Retina (tissue), 1 donor: Measurements from ENCODE around the gene RGS2.

ENCODE experiments used
- DNase-seq: peaks from one replicate; pipeline ENCODE4 v3.0.0-alpha.2; 2016

RGS2 gene, protein sequence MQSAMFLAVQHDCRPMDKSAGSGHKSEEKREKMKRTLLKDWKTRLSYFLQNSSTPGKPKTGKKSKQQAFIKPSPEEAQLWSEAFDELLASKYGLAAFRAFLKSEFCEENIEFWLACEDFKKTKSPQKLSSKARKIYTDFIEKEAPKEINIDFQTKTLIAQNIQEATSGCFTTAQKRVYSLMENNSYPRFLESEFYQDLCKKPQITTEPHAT

DNA sequence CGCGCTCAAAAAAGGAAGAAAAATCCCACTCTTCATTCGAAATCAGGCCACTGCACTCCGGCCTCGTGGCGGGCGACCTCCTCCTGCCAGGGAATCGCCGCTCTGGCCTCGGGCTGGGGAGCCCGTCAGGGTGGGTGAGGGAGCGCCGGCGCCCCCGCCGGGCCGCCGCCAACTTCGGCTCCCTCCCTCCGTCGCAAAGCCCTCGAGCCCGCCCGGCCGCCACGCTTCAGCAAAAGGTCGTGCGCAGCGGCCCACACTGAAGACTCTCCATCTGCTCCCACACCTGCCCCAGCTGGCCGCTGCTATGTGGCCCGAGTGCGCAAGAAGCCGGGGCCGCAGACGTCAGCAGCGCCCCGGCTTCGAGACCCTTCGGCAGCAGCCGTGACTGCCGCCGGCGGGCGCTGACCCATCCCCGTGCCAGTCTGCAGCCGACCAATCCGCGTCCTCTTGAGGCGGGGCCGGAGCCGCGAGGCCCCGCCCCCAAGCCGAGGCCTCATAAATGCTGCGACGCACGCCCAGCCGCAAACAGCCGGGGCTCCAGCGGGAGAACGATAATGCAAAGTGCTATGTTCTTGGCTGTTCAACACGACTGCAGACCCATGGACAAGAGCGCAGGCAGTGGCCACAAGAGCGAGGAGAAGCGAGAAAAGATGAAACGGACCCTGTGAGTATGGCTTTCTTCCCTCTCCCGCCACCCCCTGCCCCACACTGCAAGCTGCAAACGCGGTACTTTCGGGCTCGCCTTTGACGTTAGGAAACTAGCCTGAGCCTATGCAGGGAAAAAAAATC is at the start of gene RGS2:
Gene RGS2, plus strand, starts transcription at position 522 of the 789 bp plus-strand sequence. Its CDS starts 33 bp downstream, at position 555.
- DNase-seq = peak; percentile 98

DNA sequence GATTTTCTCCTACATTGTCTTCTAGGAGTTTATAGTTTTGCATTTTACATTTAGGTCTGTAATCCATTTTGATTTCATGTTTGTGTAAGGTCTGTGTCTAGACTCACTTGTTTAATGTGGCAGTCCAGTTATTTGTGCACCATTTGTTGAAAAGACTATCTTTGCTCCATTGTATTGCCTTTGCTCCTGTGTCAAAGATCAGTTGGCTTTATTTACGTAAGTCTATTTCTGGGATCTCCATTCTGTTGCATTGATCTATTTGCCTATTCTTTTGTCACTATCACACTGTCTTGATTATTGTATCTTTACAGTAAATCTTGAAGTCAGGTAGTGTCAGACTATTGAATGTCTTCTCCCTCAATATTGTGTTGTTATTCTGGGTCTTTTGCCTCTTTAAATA is 49.7 kb upstream of the RGS2 start:
- no peak for DNase-seq

DNA sequence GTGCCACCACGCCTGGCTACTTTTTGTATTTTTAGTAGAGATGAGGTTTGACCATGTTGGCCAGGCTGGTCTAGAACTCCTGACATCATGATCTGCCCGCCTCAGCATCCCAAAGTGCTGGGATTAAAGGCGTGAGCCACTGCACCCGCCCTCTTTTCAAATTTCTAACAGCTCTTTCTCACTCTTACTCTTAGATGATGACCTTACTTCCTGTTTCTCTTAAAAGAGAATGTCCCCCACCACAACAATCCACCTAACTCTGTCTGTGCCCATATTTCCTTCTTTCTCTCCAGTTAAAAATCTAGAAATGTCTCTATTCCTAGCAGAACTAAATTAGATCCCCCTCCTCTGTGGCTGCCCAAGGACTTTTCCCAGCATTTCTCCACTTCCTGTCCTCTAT is 46.6 kb upstream of the RGS2 start:
- no peak for DNase-seq

GRCh38 chr1:192763243-192763642 is 45.6 kb upstream of the RGS2 start:
- no peak for DNase-seq

- no peak for DNase-seq
These were observed 45.1 kb upstream of the RGS2 start for GRCh38 chr1:192763756-192764155.

GRCh38 chr1:192764675-192765074 is 44.2 kb upstream of the RGS2 start:
- DNase-seq = no peak

DNA sequence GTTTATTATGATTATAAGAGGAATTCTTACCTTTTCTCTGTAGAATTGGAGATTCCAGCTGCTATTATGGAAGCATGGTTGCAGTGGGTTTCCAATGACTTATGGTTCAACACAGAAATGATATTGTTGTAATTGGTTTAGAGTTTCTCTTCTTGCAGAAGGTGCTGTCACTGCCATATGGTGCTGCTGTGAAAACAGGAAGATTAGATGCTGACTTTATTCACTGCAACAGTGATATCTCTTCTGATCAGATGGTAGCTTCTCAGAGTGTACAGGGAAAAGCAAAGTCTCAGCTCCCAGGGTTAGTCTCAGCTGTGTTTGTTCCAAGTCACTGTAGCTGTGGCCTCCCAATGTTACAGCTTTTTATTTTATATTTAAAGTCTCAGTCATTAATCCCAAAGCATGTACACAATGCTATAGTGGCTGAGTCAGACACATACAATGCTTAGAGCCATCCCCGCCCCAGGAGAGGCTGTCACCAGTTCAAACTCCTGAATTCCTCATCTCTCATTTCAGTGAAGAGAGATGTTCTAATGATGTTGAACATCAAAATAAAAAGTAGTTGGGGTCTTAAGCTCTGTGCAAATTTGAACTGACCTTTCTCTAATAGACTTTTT is 42.7 kb upstream of the RGS2 start:
- DNase-seq = no peak

DNA sequence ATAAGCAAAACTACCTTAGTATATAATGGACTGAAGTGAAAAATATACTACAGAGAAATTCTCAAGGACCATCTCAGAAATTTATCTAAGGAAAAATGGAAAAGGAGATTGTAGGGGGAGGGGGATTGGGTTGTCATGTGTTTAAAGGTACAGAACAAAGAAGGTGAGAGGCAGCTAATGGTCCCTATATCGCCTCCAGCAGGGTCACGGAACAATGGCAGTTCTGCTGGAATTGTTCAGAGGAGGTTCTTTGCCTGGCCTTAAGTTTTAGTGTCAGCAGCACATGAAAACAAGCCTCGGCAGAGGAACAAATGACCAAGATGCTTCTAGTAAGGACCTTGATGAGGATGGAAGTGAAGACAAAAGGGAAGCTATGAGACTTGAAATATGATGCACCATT is 42.0 kb upstream of the RGS2 start:
- no peak for DNase-seq

GRCh38 chr1:192767798-192768197 is 41.0 kb upstream of the RGS2 start:
- no peak for DNase-seq

DNA sequence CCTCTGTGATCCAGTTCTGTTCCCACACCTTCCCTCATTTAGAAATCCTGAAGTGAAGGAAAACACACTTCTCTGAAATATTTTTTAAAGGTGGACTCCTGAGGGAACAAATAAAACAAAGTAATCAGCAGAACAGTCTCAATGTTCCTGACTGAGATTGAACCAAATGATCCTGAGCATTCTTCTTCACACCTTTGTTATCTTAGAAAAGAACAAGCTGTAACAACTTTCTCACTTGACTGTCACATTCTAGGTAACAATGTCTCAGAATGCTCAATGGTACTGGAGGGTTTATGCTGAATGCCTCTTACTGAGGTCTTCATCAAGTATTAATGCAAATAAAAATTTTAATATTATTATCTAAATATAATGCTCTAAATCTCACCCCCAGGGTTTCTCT is 40.4 kb upstream of the RGS2 start:
- DNase-seq = no peak

GRCh38 chr1:192771341-192771740 is 37.5 kb upstream of the RGS2 start:
- DNase-seq = no peak

DNA sequence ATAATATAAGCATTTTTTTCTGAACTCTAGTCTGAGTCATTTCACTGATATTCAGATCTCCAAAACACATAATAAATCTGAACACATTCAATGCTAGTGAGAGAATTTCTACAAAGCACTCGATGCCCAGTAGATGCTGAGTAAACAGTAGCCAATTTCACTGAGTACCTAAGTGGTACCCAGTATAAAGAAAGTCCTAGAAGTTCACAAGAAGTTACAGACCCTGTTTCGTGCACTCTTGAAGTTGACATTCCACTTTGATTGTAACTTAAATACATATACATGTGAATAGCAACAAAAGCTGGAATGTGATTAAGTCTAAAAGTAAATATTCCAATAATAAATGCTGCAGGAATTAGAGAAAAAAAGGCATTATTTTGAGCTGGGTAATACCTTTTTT is 33.2 kb upstream of the RGS2 start:
- no peak for DNase-seq

GRCh38 chr1:192776206-192776605 is 32.6 kb upstream of the RGS2 start:
- no peak for DNase-seq

GRCh38 chr1:192776998-192777397 is 31.8 kb upstream of the RGS2 start:
- no peak for DNase-seq

DNA sequence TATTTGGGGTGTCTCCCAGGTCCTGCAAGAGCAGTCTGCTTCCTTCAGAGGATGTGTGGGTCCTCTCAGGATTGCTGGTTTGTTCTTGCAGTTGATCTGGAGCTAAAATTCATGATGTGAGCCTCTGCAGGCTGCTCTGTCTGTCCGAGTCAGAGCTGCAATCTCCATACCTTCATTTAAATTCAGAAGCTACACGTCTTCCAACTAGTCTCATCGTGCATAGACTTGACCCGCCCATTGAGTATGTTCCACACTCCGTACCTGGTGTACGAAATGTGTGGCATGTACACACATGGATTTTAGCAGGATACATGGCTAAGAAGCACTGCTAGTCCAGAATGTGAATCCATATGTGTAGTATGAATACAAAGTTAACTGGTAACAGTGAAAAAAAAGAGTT is 25.0 kb upstream of the RGS2 start:
- no peak for DNase-seq

GRCh38 chr1:192784397-192784796 is 24.4 kb upstream of the RGS2 start:
- DNase-seq = no peak

DNA sequence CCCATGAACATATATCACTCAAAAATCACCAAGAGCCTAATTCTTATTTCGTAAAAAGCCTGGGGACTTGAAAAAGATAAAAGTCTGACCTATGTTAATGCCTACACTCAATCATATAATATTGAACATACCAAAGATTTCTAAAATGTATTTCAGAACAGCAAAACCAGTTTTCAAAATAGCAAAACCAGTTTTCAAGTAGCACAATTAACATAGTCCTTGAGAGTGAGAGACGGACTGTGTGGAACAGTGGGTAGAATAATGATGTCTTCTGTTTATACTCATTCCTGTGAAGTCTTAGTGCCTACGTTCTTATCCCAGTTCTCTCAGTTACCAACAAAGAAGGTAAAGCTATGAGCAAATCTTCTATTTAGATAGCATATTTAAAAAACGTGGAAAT is 22.3 kb upstream of the RGS2 start:
- DNase-seq = no peak

GRCh38 chr1:192787914-192788585 is 20.8 kb upstream of the RGS2 start:
- DNase-seq = no peak

- no peak for DNase-seq
These were observed 19.0 kb upstream of the RGS2 start for GRCh38 chr1:192789871-192790270.

DNA sequence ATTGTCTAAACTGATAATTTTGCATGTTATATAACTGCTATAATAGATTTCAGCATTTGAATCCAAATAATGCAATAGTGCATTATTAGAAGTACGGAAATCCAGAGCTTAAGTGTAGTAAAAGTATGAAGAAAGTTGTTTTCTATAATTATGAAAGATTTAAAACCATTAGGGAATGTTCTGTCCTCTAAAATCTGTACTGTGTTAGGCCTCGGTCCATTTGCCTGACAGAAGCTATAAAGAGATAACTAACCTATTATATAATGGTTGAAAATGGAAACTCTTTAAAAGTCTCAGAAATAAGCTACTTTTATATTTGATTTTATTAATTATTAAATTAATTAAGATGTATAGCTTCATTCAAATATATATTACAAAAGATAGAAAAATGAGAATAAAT is 16.2 kb upstream of the RGS2 start:
- DNase-seq = no peak

- DNase-seq = no peak
These were observed 14.7 kb upstream of the RGS2 start for GRCh38 chr1:192793983-192794767.

- no peak for DNase-seq
These were observed 14.1 kb upstream of the RGS2 start for GRCh38 chr1:192794768-192795035.
